AG09319 (cell line): ENCODE measurements around the gene KLHDC8A.

ENCODE experiments used
- DNase-seq: peaks from one replicate; pipeline ENCODE4 v3.0.0-alpha.2; 2010; ENCODE audit warnings: low read depth; ENCODE audit errors: extremely low read depth
- TF ChIP-seq, protein P1 (sequence below): IDR thresholded peaks from 2 replicates; pipeline ENCODE4 v1.5.1; 2011; ENCODE audit warnings: low read depth, mild to moderate bottlenecking, inconsistent platforms, low read length, moderate library complexity

The KLHDC8A gene

GRCh38 chr1:205340676-205341075 lies 16.0 kb downstream of the KLHDC8A start:
- TF ChIP-seq, protein P1, sequence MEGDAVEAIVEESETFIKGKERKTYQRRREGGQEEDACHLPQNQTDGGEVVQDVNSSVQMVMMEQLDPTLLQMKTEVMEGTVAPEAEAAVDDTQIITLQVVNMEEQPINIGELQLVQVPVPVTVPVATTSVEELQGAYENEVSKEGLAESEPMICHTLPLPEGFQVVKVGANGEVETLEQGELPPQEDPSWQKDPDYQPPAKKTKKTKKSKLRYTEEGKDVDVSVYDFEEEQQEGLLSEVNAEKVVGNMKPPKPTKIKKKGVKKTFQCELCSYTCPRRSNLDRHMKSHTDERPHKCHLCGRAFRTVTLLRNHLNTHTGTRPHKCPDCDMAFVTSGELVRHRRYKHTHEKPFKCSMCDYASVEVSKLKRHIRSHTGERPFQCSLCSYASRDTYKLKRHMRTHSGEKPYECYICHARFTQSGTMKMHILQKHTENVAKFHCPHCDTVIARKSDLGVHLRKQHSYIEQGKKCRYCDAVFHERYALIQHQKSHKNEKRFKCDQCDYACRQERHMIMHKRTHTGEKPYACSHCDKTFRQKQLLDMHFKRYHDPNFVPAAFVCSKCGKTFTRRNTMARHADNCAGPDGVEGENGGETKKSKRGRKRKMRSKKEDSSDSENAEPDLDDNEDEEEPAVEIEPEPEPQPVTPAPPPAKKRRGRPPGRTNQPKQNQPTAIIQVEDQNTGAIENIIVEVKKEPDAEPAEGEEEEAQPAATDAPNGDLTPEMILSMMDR = no peak
- DNase-seq = no peak

GRCh38 chr1:205339717-205340116 lies 17.0 kb downstream of the KLHDC8A start:
- TF ChIP-seq, protein P1 = no peak
- no peak for DNase-seq

- DNase-seq = no peak
- TF ChIP-seq, protein P1 = no peak
Measured at GRCh38 chr1:205339197-205339702, 17.5 kb downstream of the KLHDC8A start.

- DNase-seq = no peak
Measured at GRCh38 chr1:205338011-205338410, 18.7 kb downstream of the KLHDC8A start.

GRCh38 chr1:205337481-205337880 lies 19.2 kb downstream of the KLHDC8A start:
- DNase-seq = no peak
- TF ChIP-seq, protein P1 = no peak

More at GRCh38 chr1:205338011-205338410, 18.7 kb downstream of the KLHDC8A start:
- TF ChIP-seq, protein P1 = no peak

GRCh38 chr1:205335692-205336091 lies 21.0 kb downstream of the KLHDC8A start:
- DNase-seq = no peak
- TF ChIP-seq, protein P1 = peak; percentile 98

GRCh38 chr1:205332015-205332791 lies 24.5 kb downstream of the KLHDC8A start:
- TF ChIP-seq, protein P1 = no peak
- no peak for DNase-seq
